AG04449 (cell line): Measurements from ENCODE around the gene ZNF69.
"Not testable (repeated sequence)": the region's sequence is repeated elsewhere in the genome, so short reads cannot be mapped to it uniquely, and the experiment has no call there.

Experiments used
- CTCF ChIA-PET: fragments of 350-600 bp; formaldehyde crosslinking; extraction: SDS; loops from one replicate; lab custom pipeline; 2021; ENCODE audit warnings: antibody characterized with exemption; lab: Yijun Ruan, JAX
- POLR2A ChIA-PET: fragments of 400-600, 350-600 bp; formaldehyde crosslinking; extraction: SDS; loops from one replicate; lab custom pipeline; 2020; ENCODE audit warnings: antibody characterized with exemption, inconsistent platforms; lab: Yijun Ruan, JAX
- DNase-seq: peaks from one replicate; pipeline ENCODE4 v3.0.0-alpha.2; 2010; ENCODE audit warnings: low read depth, low spot score
- H3K4me3 ChIP-seq: 2 replicates; pipeline ENCODE4 v1.5.1; 2011; ENCODE audit warnings: low read depth, mild to moderate bottlenecking, control low read depth, low read length
- CTCF ChIP-seq: IDR thresholded peaks from one replicate; pipeline ENCODE4 v1.5.1; 2011; ENCODE audit warnings: mild to moderate bottlenecking, moderate library complexity, low read length, control low read depth, inconsistent platforms; ENCODE audit not compliant: insufficient read depth; ENCODE audit errors: missing control alignments

Gene ZNF69

GRCh38 chr19:11921852-11922495 is 34.4 kb downstream of the ZNF69 start:
- H3K4me3 ChIP-seq = no peak overlapping the region
- POLR2A ChIA-PET = interaction anchor here (0.6 kb wide), 1 partner anchor 26 kb away, joined by 3 read pairs; no protein-coding TSS in a partner anchor
- no peak for TF ChIP-seq CTCF
- no peak for DNase-seq
- CTCF ChIA-PET = interaction anchor here (0.9 to 5.8 kb wide), 13 partner anchors 8 to 219 kb away, joined by 3 to 100 read pairs (median 7); partner anchors contain the start of genes ZNF20, ZNF433 and ZNF763

GRCh38 chr19:11924886-11925650 is 37.5 kb downstream of the ZNF69 start, which contains the start of gene ZNF700:
ZNF700 (plus strand) TSS chr19:11925107; CDS start chr19:11925211, 104 bp downstream.
- DNase-seq = no peak
- no peak for TF ChIP-seq CTCF
- POLR2A ChIA-PET = interaction anchor here (1.2 to 2.1 kb wide), 2 partner anchors 63 to 440 kb away, joined by 3 to 9 read pairs; partner anchors contain the start of gene ZNF442
- H3K4me3 ChIP-seq = peak within 1 kb of the TSS; percentile 95
- CTCF ChIA-PET = interaction anchor here (0.6 to 5.8 kb wide), 13 partner anchors 9 to 747 kb away, joined by 3 to 100 read pairs (median 10); partner anchors contain the start of genes ZNF20, ZNF491 and ZNF763

- peak overlapping the region; percentile 95 for H3K4me3 ChIP-seq
- DNase-seq, POLR2A ChIA-PET: not testable (repeated sequence)
- CTCF ChIA-PET = interaction anchor here (4.8 to 5.8 kb wide), 2 partner anchors 37 to 64 kb away, joined by 30 to 100 read pairs; partner anchors contain the start of gene ZNF763
Measured at GRCh38 chr19:11925651-11926187, 38.1 kb downstream of the ZNF69 start.

- POLR2A ChIA-PET = no interaction called here
- CTCF ChIA-PET = interaction anchor here (1.5 kb wide), 1 partner anchor 36 kb away, joined by 3 read pairs; no protein-coding TSS in a partner anchor
- no peak overlapping the region for H3K4me3 ChIP-seq
- TF ChIP-seq CTCF = no peak
- no peak for DNase-seq
Measured at GRCh38 chr19:11927227-11927626, 39.6 kb downstream of the ZNF69 start.

- no peak overlapping the region for H3K4me3 ChIP-seq
- ChIA-PET CTCF (no interaction called here), POLR2A (interaction anchor here (0.7 kb wide), 1 partner anchor 30 kb away, joined by 3 read pairs; no protein-coding TSS in a partner anchor)
- TF ChIP-seq CTCF = no peak
- no peak for DNase-seq
Measured at GRCh38 chr19:11931051-11931450, 43.5 kb downstream of the ZNF69 start.

- CTCF ChIA-PET = interaction anchor here (1.0 kb wide), 1 partner anchor 8 kb away, joined by 3 read pairs; no protein-coding TSS in a partner anchor
- no peak for DNase-seq
- H3K4me3 ChIP-seq = no peak overlapping the region
- no peak for TF ChIP-seq CTCF
- POLR2A ChIA-PET = no interaction called here
Measured at GRCh38 chr19:11931513-11931912, 43.9 kb downstream of the ZNF69 start.

- POLR2A ChIA-PET, CTCF ChIA-PET, DNase-seq, H3K4me3 ChIP-seq: not testable (repeated sequence)
Measured at GRCh38 chr19:11935829-11936228, 48.2 kb downstream of the ZNF69 start.

- DNase-seq, H3K4me3 ChIP-seq, POLR2A ChIA-PET: not testable (repeated sequence)
- CTCF ChIA-PET = interaction anchor here (1.5 kb wide), 1 partner anchor 14 kb away, joined by 3 read pairs; no protein-coding TSS in a partner anchor
Measured at GRCh38 chr19:11938383-11938782, 50.8 kb downstream of the ZNF69 start.

GRCh38 chr19:11941361-11941887 is 53.8 kb downstream of the ZNF69 start:
- POLR2A ChIA-PET, H3K4me3 ChIP-seq, DNase-seq, CTCF ChIA-PET: not testable (repeated sequence)
